GM12874 (cell line): ENCODE data around the gene ZNF608.

Experiments
- TF ChIP-seq, protein P1 (sequence below): IDR thresholded peaks from 2 replicates; pipeline ENCODE4 v1.5.1; 2011; ENCODE audit warnings: low read depth, mild to moderate bottlenecking, control low read depth, low read length, moderate library complexity; ENCODE audit not compliant: insufficient read depth

ZNF608 gene

DNA sequence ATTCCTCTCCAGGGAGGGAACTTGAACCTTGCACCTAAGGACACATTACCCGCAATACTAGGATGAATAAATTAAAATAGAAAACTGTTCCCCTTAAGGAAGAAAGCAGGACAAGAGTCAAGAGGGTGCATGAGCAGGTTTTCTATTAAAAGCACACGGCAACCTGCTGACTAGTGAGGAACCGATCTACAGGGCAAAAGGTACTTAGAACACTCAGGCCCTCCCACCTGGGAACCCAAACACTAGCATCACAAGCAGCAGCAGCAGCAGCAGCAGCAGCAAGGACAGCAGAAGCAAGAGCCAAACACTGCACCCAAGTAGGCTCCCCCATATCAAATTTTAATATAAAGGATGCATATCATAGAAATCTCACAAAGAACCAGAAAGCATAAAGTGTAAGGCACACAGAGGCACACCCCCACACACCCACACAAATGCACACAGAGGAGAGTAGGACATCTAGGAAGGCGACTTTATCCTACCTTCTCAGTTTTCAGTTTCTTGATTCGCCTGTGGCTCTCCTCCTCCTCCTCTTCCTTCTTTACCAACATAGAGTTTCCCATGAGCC lies 2.8 kb downstream of the ZNF608 start:
- TF ChIP-seq, protein P1, sequence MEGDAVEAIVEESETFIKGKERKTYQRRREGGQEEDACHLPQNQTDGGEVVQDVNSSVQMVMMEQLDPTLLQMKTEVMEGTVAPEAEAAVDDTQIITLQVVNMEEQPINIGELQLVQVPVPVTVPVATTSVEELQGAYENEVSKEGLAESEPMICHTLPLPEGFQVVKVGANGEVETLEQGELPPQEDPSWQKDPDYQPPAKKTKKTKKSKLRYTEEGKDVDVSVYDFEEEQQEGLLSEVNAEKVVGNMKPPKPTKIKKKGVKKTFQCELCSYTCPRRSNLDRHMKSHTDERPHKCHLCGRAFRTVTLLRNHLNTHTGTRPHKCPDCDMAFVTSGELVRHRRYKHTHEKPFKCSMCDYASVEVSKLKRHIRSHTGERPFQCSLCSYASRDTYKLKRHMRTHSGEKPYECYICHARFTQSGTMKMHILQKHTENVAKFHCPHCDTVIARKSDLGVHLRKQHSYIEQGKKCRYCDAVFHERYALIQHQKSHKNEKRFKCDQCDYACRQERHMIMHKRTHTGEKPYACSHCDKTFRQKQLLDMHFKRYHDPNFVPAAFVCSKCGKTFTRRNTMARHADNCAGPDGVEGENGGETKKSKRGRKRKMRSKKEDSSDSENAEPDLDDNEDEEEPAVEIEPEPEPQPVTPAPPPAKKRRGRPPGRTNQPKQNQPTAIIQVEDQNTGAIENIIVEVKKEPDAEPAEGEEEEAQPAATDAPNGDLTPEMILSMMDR, result no peak

DNA sequence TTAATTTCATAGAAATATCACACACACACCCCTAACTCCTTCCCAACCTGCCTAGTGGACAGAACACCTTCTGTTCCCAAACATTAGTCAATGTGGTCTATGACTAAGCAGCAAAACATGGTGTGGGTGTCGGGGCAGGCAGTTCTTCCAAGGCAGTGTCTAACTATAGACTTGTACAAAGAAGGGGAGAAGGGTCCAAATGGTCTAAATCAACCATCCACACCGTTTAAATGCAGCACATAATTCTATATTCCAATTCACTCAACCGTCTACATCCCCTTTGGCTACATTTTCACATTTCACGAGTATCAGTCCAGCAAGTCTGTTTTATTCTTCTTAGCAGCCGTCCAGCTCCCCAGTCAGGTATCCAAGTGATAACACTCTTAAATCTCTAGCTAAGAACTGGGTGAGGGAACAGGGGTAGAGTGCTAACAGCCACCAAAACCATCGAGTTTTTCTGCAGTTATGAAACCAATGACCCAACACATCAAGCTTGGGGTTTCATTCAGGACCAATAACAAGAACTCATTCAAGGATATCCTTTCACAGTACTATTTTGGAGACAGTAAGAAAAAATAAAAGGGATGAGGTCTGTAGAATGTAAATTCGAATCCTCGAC lies 3.3 kb downstream of the ZNF608 start:
- TF ChIP-seq, protein P1, result no peak

- TF ChIP-seq, protein P1, result no peak
These were observed 3.9 kb downstream of the ZNF608 start for GRCh38 chr5:124742521-124742920.

DNA sequence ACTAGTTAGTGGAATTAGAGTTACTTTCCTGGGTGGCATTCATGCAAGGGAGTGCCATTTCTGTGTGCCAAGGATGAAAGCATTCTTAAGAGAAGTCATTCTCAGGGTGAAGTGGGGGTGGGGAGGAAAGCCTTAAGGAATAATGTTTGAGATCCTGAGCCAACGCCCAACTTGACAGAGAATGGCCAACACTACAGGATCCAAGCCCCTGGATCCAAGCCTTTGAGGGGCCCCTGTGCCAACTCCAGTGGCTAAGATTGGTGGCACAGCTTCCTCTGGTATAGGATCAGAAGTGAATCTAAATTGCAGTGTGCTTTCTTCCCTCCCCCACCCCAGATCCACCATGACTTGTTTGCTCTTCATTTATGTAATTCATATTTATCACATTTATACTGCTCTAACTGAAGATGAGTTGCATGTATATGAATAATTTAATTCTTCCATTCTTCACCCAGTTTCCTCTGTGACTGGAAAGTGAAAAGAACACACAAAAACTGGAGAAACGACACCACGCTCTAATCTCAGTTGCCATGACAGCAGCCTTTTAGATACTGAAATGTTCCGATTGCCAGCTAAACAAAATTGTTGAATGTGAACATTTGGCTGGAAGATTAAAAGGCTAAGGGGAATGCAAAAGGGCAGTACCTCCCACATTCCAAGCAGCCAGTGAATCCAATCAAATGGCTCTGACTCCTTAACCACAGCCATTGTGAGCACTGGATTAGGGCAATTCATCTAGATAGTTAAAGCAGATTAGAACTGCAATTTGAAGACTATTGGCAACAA lies 4.5 kb downstream of the ZNF608 start:
- TF ChIP-seq, protein P1, result no peak

GRCh38 chr5:124740991-124741583 lies 5.4 kb downstream of the ZNF608 start:
- TF ChIP-seq, protein P1, result no peak

DNA sequence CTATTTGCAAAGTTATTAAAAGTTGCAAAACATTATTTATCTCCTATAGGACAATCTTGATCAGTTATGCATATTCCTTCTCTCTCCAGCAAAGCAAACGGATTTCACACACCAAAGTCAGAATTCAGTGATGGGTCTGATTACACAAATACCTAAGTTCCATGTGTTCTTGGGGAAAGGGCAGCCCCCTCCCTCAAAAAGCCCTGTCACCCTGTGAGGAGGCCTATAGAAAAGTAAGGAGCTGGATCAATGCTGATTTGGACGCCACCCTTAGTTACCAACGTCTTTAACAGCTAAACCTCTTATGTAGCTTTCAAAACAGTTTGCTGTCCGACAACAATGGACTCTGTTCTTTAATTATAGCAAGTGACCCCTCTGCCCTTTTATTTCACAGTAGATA lies 6.4 kb downstream of the ZNF608 start:
- TF ChIP-seq, protein P1, result no peak

DNA sequence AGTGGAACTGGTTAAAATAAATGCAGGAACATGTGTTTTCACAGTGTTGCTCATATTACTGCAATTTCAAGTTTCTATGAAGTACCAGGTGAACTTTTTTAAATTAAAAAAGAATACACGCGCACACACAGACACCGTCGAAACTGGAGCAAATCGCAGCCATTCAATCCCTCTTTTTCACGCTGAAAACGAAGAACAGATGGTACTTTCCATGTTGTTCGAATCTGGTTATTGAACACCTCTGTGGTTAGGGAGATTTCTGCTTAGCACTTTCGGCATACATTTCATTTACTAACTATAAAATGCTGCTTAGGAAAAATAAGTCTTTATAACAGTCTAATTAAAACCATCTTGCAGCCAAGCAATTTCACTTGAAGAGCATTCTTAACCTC lies 6.8 kb downstream of the ZNF608 start:
- TF ChIP-seq, protein P1, result no peak
